HG02588 (cell line): Measurements from ENCODE around the gene ASXL2.
"Not testable (repeated sequence)": the region's sequence is repeated elsewhere in the genome, so short reads cannot be mapped to it uniquely, and the experiment has no call there.

ENCODE experiments used
- ATAC-seq: cut with Tn5 transposase; IDR thresholded peaks from one replicate; pipeline ENCODE4 v1.9.1; 2021; ENCODE audit warnings: mild to moderate bottlenecking, moderate library complexity; ENCODE audit not compliant: unreplicated experiment

Gene ASXL2

DNA sequence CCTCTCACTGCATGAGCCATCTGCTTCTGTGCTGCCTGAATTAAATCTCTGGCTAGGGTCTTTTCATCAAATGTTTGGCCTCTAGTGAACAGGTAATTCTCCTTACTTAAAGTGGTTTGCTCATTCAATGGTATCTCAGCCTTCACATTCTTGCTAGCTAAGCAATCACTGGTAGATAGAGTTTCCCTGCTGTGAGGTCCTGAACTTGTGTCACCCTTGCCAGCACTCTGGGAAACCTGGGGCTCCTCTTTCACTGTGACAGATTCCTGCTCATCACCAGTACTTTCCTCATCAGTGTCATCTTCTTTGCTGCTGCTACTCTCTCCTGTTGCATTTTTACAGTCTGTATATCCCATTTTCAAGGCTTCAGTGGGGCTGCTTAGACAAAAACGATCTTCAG is 135.8 kb downstream of the ASXL2 start:
- ATAC-seq = no peak

DNA sequence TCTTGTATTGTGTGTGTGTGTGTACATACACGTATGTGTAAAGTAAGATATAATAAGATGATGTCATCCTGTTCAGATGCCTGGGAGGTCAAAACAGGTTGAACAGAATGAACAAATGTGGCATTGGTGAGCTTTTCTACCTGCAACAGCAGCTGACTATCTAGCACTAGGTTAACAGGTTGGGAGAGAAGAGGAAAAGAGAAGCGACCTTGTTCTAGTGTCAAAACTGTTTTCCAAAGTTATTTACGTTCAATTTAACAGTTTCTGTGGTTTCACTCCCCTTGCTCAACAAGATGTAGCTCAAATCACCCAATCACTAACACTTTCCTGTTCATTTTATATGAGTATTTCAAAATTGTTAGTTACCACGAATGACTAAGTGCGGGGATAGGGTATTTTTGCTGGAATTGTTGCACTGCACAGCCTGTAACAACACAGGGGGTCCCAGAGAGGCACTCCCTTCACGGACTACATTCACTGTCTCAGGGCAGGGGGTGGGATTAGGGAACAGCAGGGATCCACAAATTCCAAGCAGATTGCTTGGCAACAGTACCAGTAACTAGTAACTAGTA is 137.4 kb downstream of the ASXL2 start:
- no peak for ATAC-seq

DNA sequence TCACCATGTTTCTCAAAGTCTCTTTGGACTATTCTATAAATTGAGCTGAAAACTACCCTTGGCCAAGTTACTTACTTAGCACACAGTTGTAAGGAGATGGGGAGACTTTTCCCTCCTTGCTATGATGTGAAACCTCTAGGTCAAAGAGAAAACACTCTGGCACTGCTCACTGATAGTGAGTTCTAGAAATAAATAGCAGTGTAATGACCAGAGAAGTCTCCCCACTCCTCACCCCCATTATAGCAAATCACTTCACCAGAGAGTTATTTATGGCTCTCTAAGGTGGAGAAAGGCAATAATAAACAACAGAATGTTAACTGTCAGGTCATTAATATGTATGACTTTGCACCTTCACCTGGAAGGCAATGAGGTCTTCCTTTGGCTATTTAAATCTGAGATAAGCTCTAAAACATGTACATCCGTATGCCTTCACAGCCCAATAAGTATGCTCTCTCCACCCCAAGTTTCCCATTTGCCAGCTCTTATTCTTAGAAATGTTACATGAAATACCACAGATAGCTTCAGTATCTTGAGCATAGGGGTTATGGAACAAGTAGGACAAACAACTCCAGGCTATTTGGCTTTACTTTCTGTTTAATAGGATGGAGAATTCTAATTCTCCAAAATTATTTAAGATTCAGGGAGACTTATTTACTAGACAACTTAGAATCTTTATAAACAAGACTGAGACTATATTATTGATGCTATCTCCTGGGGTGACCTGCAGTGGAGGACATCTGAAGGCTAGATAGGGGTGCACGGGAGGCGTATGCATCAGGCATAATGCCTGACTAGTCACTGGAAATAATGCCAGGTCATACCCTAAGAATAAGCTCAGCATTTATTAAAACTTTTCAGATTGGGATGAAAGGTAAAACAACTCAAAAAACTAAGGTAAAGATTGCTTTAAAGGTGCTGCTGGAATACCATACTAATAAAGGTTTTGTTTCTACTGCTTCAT is 139.6 kb downstream of the ASXL2 start:
- ATAC-seq = no peak

DNA sequence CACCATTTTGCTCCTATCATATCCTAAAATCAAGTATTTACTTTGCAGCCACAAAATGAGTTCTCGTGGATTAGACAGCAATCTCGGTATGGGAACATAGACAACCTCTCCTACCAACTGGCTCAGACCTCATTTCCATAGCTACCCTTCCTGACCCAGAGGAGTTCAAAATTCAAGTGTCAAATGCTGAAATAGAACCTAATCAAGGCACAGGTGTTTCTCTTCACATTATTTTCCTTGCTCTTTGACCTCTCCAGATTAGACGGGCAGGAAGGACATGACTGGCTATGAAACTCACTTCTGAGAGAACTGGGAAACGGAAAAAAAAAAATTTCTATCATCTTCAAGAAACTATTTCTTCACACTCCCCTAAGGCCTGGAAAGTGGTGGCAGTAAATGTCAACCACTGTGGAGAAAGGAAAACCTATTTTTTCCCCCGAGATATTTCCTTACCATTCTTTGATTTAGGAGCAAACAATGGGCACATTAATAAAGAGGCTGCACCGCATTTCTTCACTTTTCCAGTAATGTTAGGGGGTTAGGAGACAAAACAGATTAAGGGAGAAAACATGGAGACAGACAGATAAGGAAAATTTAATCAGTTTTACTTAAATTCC is 141.3 kb downstream of the ASXL2 start:
- ATAC-seq = no peak

DNA sequence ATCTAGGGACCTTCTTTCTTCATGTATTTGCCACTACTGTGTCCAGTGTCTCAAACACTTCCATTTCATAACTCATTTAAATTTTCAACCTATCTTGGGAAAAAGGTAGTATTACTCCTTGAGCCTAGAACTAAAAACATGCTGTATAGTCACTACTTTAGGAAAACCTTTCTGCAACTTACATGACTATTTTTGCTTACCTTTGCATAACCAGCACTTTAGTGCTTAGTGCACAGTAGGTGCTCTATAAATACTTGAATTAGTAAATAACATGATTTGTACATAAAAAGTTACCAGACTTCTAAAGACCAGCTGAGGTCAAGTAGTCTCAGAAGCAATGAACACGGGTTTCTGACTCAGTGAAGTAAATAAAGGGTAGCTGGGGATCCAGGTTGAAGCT is 142.5 kb downstream of the ASXL2 start:
- ATAC-seq = no peak

DNA sequence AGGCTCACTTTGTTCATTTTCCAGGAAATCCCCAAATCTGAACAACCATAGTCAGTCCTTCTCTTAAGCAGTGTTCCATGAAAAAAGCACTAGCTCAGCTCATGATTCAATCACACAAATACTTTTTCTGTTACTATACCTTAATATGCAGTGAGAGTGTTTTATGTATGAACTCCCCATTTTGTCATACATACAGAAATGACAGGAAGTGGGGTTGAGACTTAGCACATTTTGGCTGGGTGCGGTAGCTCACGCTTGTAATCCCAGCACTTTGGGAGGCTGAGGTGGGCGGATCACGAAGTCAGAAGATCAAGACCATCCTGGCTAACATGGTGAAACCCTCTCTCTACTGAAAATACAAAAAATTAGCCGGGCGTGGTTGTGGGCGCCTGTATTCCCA is 149.7 kb downstream of the ASXL2 start:
- no peak for ATAC-seq

DNA sequence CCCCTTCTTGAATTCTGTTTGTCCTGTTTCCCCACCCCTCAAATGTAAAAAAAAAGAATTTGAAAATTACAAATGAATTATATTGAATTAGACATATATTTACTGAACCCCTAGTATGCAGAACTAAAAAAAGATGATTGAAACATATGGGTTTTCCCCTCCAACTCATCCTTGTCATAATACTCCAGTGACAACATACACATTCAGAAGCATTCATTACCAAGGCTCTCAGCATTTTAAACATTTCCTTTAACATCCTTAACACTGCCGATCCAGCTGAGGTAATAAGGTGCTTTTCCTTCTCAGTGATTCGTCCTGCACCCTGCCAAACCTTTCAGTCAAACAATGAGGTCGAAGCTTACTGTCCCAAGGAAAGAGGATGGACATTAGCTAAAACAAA is 151.8 kb downstream of the ASXL2 start:
- ATAC-seq = no peak

DNA sequence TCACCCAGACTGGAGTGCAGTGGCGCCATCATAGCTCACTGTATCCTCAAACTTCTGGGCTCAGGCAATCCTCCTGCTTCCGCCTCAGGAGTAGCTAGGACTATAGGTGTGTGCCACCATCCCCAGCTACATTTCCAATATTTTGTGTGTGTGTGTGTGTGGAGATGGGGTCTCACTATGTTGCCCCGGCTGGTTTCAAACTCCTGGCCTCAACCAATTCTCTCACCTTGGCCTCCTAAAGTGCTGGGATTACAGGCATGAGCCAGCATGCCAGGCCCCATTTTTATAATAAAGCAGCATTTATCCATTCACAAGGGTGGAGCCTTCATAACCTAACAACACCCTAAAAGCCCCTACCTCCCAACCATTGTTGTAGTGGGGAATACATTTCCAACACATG is 152.4 kb downstream of the ASXL2 start:
- ATAC-seq = no peak

DNA sequence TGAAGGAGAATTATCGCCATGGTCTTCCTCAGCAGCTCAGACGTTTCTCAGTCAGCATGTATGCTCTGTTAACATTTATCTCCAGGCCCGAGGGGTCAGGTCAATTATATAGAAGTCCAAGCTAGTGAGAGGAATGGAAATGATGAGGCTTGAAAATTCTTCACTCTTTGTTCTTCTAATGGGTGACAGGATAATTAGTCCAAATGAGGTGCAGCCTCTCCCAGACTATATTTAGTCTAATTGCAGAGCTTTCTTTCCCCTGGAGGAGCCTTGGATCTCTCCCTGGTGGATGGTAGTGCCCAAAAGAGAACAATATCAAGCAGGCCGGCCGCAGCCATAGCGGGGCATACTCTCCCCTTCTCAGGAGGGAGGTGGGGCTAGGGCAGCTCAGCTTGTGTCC is 153.5 kb downstream of the ASXL2 start:
- no peak for ATAC-seq

DNA sequence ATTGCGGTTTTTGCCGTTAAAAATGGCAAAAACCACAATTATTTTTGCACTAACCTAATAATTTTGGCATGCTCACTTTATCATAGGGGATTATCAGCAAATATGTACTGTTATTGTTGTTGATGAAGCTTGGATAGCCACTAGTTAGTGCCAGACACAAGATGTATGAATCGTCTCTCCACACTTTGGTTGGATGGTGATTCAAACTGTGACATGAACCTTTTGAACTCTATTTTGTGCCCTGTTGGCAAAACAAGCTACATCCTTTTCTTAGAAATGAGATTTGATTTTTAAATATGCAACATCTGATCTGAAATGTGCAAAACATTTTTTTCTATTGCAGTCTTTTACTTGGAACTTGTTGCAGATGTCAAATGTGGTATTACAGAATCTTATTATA is 156.1 kb downstream of the ASXL2 start:
- ATAC-seq = no peak

DNA sequence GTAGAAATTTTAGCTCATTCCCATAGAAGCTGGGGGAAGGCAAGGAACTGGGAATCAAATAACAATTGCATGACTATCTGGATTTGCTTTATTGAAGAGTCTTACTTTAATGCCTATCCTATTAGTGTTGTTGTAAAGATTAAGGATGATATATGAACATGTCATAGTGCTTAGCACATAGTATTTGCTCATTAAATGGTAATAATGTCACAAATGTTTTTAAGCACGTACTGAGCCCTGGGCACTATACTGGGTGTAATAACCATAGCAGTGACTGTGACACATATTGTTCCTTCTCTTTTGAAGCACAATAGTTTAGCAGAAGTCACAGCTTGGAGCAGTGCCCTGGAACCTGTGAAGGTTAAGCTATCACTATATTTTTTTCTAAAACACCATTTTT is 157.7 kb downstream of the ASXL2 start:
- ATAC-seq = no peak

DNA sequence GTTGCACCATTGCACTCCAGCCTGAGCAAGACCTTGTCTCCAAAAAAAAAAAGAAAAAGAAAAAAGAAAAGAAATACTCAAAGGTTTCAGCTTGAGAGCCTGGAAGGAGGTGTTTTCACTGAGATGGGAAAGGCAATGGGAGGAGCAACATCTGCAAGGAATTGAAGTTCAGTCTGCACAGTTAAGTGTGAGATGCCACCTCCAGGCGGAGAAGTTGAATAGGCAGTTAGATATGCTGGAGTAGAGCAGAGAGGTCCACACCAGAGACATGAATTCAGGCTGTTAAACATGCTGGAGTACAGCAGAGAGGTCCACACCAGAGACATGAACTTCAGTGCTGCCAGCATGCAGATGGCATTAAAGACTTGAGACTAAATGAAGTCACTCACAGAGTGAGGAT is 163.5 kb downstream of the ASXL2 start:
- ATAC-seq = no peak

DNA sequence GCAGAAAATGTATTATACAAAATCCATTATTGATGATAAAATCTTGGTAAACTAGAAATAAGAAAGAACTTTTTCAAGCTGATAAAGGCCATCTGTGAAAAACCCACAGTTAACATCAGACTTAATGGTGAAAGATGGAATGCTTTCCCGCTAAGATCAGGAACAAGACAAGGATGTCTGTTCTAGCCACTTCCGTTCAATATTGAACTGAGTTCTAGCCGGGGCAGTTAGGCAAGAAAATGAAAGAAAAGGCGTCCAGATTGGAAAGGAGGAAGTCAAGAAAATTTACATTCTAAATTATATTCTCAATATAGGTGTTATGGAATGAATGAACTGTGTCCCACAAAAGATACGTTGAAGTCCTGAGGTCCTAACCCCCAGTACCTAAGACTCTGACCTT is 165.8 kb downstream of the ASXL2 start:
- no peak for ATAC-seq

DNA sequence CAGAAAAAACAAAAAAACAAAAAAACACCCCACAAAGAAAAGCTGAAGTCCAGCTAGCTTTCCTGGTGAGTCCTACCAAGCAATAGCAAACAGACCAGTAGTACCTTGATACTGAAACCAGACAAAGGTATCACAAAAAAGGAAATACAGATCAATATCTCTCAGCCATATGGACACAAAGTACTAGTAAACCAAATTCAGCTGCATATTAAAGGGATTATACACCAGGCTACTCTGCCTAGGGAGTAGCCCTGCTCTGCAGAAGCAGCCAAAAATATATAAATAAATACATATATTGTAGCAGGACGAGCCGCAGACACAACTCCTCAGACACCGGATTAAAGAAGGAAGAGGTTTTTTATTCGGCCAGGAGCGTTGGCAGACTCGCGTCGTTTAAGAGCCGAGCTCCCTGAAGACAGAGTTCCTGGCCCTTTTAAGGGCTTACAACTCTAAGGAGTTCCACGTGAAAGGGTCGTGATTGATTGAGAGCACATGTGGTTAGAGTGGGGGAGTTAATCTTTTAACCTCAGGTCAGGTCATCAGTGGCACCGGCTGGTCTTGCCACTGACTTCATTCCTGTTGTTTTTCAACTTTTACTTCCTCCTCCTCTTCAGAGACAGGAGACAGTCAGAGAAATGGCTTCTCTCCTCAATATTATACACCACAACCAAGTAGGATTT is 166.5 kb downstream of the ASXL2 start:
- no peak for ATAC-seq

DNA sequence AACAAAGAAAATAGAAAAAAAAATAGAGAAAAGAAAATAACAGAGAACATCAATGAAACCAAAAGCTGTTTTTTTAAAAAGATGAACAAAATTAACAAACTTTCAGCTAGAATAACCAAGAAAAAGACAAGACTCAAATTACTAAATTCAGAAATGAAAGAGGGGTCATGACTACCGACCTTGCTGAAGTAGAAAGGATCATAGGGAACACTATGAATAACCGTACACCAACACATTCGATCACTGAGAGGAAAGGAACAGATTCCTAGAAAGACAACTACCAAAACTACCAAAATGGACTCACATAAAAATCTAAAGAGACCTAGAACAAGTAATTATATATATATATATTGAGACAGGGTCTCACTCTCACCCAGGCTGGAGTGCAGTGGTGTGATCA is 167.5 kb downstream of the ASXL2 start:
- no peak for ATAC-seq

DNA sequence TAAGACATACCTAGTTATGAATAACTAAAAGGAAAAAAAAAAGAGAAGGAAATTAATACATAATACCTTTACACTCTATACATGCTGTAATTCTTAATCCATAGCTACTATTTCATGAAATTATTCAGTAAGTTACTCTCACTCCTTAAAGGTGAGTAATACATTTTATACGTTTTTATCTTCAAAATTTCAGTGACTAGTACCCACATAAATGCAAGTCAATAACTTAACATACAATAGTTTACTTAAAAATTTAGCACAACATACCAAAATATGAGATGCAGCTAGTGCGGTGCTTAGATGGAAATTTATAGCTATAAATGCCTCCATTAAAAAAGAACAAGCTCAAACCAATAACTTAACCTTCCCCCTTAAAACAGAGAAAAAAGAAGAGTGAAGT is 168.9 kb downstream of the ASXL2 start:
- ATAC-seq = no peak

DNA sequence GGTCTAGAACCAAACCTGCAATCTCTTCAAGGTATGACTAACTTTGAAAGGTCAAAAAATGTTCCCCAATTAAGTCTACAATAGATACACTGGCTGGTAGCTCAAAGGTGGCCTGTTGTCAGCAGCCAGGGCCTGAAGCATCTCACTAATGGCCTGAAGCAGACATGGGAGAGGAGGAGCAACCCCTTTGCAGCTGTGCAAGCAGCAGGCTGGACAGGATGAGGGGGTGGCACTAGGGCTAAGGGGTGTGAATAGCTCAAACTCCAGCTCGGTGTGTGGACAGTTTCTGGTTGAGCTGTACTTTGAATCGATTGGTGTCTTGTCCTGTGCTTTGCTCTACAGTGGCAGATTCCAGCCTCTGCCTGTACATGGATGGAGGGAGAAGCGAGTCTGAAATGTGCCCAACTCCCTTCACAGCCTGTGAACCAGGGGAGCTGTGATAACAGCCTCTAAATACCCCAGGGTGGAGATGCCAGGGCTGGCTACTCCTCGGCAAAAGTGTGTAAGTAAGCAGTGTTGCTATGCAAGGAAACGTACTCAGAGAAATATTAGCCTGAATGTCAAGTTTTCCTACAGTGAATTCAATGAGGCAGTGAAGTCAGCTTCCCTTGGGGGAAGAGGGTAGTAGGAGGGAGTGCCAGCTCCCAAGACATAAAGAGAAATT is 170.2 kb downstream of the ASXL2 start:
- no peak for ATAC-seq

DNA sequence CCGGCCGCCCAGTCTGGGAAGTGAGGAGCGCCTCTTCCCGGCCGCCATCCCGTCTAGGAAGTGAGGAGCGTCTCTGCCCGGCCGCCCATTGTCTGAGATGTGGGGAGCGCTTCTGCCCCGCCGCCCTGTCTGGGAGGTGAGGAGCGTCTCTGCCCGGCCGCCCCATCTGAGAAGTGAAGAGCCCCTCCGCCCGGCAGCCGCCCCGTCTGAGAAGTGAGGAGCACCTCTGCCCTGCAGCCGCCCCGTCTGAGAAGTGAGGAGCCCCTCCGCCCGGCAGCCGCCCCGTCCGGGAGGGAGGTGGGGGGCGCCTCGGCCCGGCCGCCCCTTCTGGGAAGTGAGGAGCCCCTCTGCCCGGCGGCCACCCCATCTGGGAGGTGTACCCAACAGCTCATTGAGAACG is 172.7 kb downstream of the ASXL2 start:
- not testable (repeated sequence) for ATAC-seq

DNA sequence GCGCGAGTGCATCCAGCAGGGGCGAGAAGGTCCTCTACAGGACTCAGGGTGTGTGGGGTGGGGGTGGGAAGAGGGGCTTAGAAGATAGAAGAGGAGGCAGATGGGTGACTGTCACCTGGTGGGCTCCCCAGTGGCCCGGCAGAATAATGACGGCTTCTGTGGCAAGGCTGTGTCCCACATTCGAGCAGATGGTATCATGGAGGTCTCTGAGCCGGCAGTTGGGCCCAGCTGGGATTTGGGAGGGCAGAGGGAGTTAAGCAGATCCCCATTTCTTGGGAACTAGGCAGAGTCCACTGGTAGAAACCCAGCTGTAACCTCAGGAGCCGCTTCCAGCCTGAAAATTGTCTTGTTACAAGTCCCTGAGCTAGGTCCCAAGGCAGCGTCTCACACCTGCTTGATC is 176.5 kb downstream of the ASXL2 start:
- ATAC-seq = no peak

DNA sequence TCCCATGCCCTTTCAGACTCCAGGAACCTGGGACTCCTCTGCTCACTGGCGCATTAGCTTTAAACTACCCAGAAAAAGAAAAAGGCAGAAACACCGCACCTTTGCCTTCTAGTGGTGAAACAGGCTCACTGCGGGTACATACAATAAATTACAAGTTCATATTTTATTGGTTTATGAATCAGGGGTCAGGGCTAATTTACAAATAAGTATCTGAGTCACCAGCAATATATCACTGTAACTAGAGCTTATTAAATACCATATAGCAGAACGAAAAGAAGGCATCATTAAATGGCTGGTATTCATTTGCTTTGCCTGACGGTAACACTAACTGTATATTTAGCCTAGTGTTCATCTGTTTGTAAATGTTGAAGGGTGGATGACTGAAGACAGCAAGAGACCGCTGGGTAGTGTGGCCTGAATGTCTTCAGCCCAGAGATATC is 178.0 kb downstream of the ASXL2 start:
- no peak for ATAC-seq

DNA sequence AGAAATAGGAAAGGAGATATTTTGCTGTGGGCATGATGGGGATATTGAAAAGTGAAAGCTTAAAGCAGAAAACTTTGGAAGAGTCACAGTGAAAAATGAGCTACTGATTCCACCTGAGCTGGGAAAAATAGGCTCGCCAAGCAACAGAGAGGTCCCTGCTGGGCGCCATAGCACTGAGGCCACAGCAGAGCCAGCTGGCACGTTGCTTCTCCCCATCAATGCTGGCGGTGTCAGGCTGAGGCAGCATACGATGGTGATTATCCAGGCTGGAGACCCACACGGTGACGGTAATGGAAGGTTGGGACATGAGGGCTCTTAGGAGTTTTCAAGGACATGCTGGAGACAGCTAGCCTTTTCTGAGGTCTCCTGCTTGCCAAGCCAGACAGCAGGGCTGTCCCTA is 179.1 kb downstream of the ASXL2 start:
- no peak for ATAC-seq
